ENCODE data around the gene ASB14.

ASB14 gene

GRCh38 chr3:57257678-57258077 is 34.8 kb downstream of the ASB14 start:
- DNase-seq = no peak

- DNase-seq = no peak
These were observed 35.6 kb downstream of the ASB14 start for GRCh38 chr3:57256844-57257243.

- DNase-seq = no peak
These were observed 40.1 kb downstream of the ASB14 start for GRCh38 chr3:57252404-57252803.

GRCh38 chr3:57244946-57245345 is 47.5 kb downstream of the ASB14 start:
- no peak for DNase-seq

GRCh38 chr3:57234613-57235575 is 57.6 kb downstream of the ASB14 start:
- DNase-seq = no peak

GRCh38 chr3:57233799-57234198 is 58.7 kb downstream of the ASB14 start:
- no peak for DNase-seq

- DNase-seq = no peak
These were observed 62.5 kb downstream of the ASB14 start for GRCh38 chr3:57230006-57230405.

- peak in 4 of 5 donors; percentile 8 to 57 (median 30) for DNase-seq
These were observed 64.3 kb downstream of the ASB14 start for GRCh38 chr3:57227930-57228751.

GRCh38 chr3:57227204-57227929 is 65.1 kb downstream of the ASB14 start, which contains the start of gene APPL1:
TSS of gene APPL1 (plus strand) at chr3:57227729. CDS start at chr3:57227884, 155 bp downstream.
- peak; percentile 71 to 92 (median 77) for DNase-seq

GRCh38 chr3:57226176-57226575 is 66.3 kb downstream of the ASB14 start:
- DNase-seq = no peak

- no peak for DNase-seq
These were observed 67.6 kb downstream of the ASB14 start for GRCh38 chr3:57224856-57225255.

GRCh38 chr3:57221883-57222282 is 70.6 kb downstream of the ASB14 start:
- no peak for DNase-seq
